ENCODE results near the gene PDE7B. TPM values are rescaled to one million over a fixed set of nuclear protein-coding genes. Genes with fewer than 3 reads are reported as not detected.

PDE7B gene
- total and polyA plus RNA-seq, 2 donors (not counting 1 experiment from before 2014, with no cell fraction given), result 7.9 to 21.5 TPM

- H4K20me1 ChIP-seq (ENCODE audit: control insufficient read depth, extremely low read depth, insufficient read depth, low read length), result no peaks in the 10 kb centered on the region
- no peak overlapping the region for H3K27ac ChIP-seq (ENCODE audit: insufficient read depth, low read length)
- no peak overlapping the region for H3K4me3 ChIP-seq (replicated peaks in 1 of 4; ENCODE audit: control extremely low read depth in 1 of 4, insufficient read depth in 1 of 4, low read depth in 3 of 4, low read length in 4 of 4)
- H3K36me3 ChIP-seq (ENCODE audit: control insufficient read depth, insufficient read depth, low read length), result no peaks in the 10 kb centered on the region
- H3K9me3 ChIP-seq (ENCODE audit: control insufficient read depth, insufficient read depth, low read depth, low read length), result no peaks in the 10 kb centered on the region
- no peak overlapping the region for H3K9ac ChIP-seq (ENCODE audit: insufficient read depth, low read length)
- no peak overlapping the region for H3K4me2 ChIP-seq (ENCODE audit: extremely low read depth, insufficient read depth, low read length)
- no peak for DNase-seq (ENCODE audit: low read depth in 2 of 2)
- no peak overlapping the region for H2AFZ ChIP-seq (ENCODE audit: low read length)
- no peaks in the 10 kb centered on the region for H3K27me3 ChIP-seq (ENCODE audit: control insufficient read depth, insufficient read depth, low read length)
- no peak for TF ChIP-seq EZH2 (IDR thresholded peaks at IDR 0.05; ENCODE audit: low read length, missing control alignments)
- TF ChIP-seq CTCF (conservative IDR thresholded peaks at IDR 0.05 in 1 of 2, IDR thresholded peaks at IDR 0.05 in 1 of 2; ENCODE audit: low read depth in 1 of 2, low read length in 2 of 2), result no peak
- H3K4me1 ChIP-seq (ENCODE audit: control insufficient read depth, extremely low read depth, insufficient read depth, low read length), result no peaks in the 10 kb centered on the region
- H3K79me2 ChIP-seq (ENCODE audit: control insufficient read depth, insufficient read depth, low read length), result no peaks in the 10 kb centered on the region
Observed at GRCh38 chr6:135953818-135954217, 102.3 kb downstream of the PDE7B start.

- Histone ChIP-seq H3K9me3 (ENCODE audit: control insufficient read depth, insufficient read depth, low read depth, low read length) (no peaks in the 10 kb centered on the region), H4K20me1 (ENCODE audit: control insufficient read depth, extremely low read depth, insufficient read depth, low read length) (no peaks in the 10 kb centered on the region), H3K4me1 (ENCODE audit: control insufficient read depth, extremely low read depth, insufficient read depth, low read length) (no peaks in the 10 kb centered on the region), H3K79me2 (ENCODE audit: control insufficient read depth, insufficient read depth, low read length) (no peaks in the 10 kb centered on the region), H3K27ac (ENCODE audit: insufficient read depth, low read length) (no peak overlapping the region), H3K27me3 (ENCODE audit: control insufficient read depth, insufficient read depth, low read length) (no peaks in the 10 kb centered on the region), H3K4me3 (replicated peaks in 1 of 4; ENCODE audit: control extremely low read depth in 1 of 4, insufficient read depth in 1 of 4, low read depth in 3 of 4, low read length in 4 of 4) (no peak overlapping the region), H3K36me3 (ENCODE audit: control insufficient read depth, insufficient read depth, low read length) (no peaks in the 10 kb centered on the region), H3K4me2 (ENCODE audit: extremely low read depth, insufficient read depth, low read length) (no peak overlapping the region), H3K9ac (ENCODE audit: insufficient read depth, low read length) (no peak overlapping the region), H2AFZ (ENCODE audit: low read length) (no peak overlapping the region)
- TF ChIP-seq EZH2 (IDR thresholded peaks at IDR 0.05; ENCODE audit: low read length, missing control alignments) (no peak), CTCF (conservative IDR thresholded peaks at IDR 0.05 in 1 of 2, IDR thresholded peaks at IDR 0.05 in 1 of 2; ENCODE audit: low read depth in 1 of 2, low read length in 2 of 2) (no peak)
- no peak for DNase-seq (ENCODE audit: low read depth in 2 of 2)
Observed at GRCh38 chr6:135955099-135955498, 103.6 kb downstream of the PDE7B start.

- Histone ChIP-seq H3K4me3 (replicated peaks in 1 of 4; ENCODE audit: control extremely low read depth in 1 of 4, insufficient read depth in 1 of 4, low read depth in 3 of 4, low read length in 4 of 4) (no peak overlapping the region), H3K9me3 (ENCODE audit: control insufficient read depth, insufficient read depth, low read depth, low read length) (no peaks in the 10 kb centered on the region), H3K4me1 (ENCODE audit: control insufficient read depth, extremely low read depth, insufficient read depth, low read length) (no peaks in the 10 kb centered on the region), H3K9ac (ENCODE audit: insufficient read depth, low read length) (no peak overlapping the region), H3K79me2 (ENCODE audit: control insufficient read depth, insufficient read depth, low read length) (no peaks in the 10 kb centered on the region), H2AFZ (ENCODE audit: low read length) (no peak overlapping the region), H3K27ac (ENCODE audit: insufficient read depth, low read length) (no peak overlapping the region), H3K27me3 (ENCODE audit: control insufficient read depth, insufficient read depth, low read length) (no peaks in the 10 kb centered on the region), H4K20me1 (ENCODE audit: control insufficient read depth, extremely low read depth, insufficient read depth, low read length) (no peaks in the 10 kb centered on the region), H3K36me3 (ENCODE audit: control insufficient read depth, insufficient read depth, low read length) (no peaks in the 10 kb centered on the region), H3K4me2 (ENCODE audit: extremely low read depth, insufficient read depth, low read length) (no peak overlapping the region)
- TF ChIP-seq CTCF (conservative IDR thresholded peaks at IDR 0.05 in 1 of 2, IDR thresholded peaks at IDR 0.05 in 1 of 2; ENCODE audit: low read depth in 1 of 2, low read length in 2 of 2) (no peak), EZH2 (IDR thresholded peaks at IDR 0.05; ENCODE audit: low read length, missing control alignments) (no peak)
- peak; percentile 74 to 99 for DNase-seq (ENCODE audit: low read depth in 2 of 2)
Observed at GRCh38 chr6:135962731-135963130, 111.2 kb downstream of the PDE7B start.

Measured in fibroblast of lung (primary cell).